K562 (cell line): ENCODE data around the gene GRIK1. TPM values are rescaled to one million over a fixed set of nuclear protein-coding genes. Genes with fewer than 3 reads are reported as not detected.
A peak's percentile ranks its signal among the peaks of the same experiment; 100 is the strongest.

Experiments
- ATAC-seq: fragments of 200-7000 bp; cut with Tn5 transposase; 3 replicates; pipeline ENCODE4 v1.9.1; 2020; ENCODE audit warnings: moderate library complexity
- BruUV-seq: library from RNA; stranded (reverse); fragments of 400-500 nt; replicated peaks from 2 replicates; lab custom pipeline; 2021; lab: Mats Ljungman, UMichigan
- CTCF ChIA-PET: fragments of 300-600 bp; formaldehyde crosslinking; extraction: SDS; loops from one replicate; lab custom pipeline; 2021; ENCODE audit warnings: low intra/inter-chr PET ratio; lab: Yijun Ruan, JAX
- POLR2A ChIA-PET: fragments of 300-600, 350-650 bp; sonication (Branson Sonifier 250); formaldehyde crosslinking; extraction: SDS; loops from one replicate; lab custom pipeline; 2021; ENCODE audit warnings: antibody characterized with exemption, inconsistent platforms; lab: Yijun Ruan, JAX
- DNase-seq, 4 experiments: peaks; one replicate each; pipeline versions ENCODE4 v3.0.0 to v3.0.0-alpha.2; 2011 to 2018; ENCODE audit warnings: low spot score in 3 of 4, mixed read lengths in 3 of 4; ENCODE audit errors: extremely low read depth in 1 of 4
- FAIRE-seq: peaks from 2 replicates; lab custom pipeline; 2011; peaks lifted over from hg19 to GRCh38; lab: Jason Lieb, UNC
- H2AFZ ChIP-seq: 2 replicates; pipeline ENCODE4 v1.6.0; 2011; ENCODE audit warnings: low read depth, low read length, control low read depth, inconsistent platforms
- H3K27ac ChIP-seq: fragments of 200-600 bp; 3 replicates; pipeline ENCODE4 v1.8.0; 2011; ENCODE audit warnings: low read depth, mild to moderate bottlenecking, control low read depth, inconsistent platforms, low read length, moderate library complexity, mixed read lengths; ENCODE audit errors: extremely low read depth
- H3K27me3 ChIP-seq, 2 experiments: fragments of 300-600 bp in 1 of 2; 2 replicates in 1 of 2; 3 replicates in 1 of 2; pipeline versions ENCODE4 v1.6.0 to v1.8.0; 2011; ENCODE audit warnings: inconsistent platforms in 2 of 2, low read length in 2 of 2, mild to moderate bottlenecking in 1 of 2, mixed read lengths in 1 of 2, moderate library complexity in 1 of 2; ENCODE audit not compliant: control insufficient read depth in 2 of 2, insufficient read depth in 2 of 2
- H3K36me3 ChIP-seq: fragments of 300-600 bp; 3 replicates; pipeline ENCODE4 v1.8.0; 2011; ENCODE audit warnings: mild to moderate bottlenecking, low read length, inconsistent platforms; ENCODE audit not compliant: control insufficient read depth, insufficient read depth
- H3K4me1 ChIP-seq, 2 experiments: fragments of 200-600 bp in 1 of 2; replicated peaks in 1 of 2; 2 replicates in 1 of 2; 3 replicates in 1 of 2; pipeline versions ENCODE4 v1.5.1 to v1.8.0; 2011; ENCODE audit warnings: inconsistent platforms in 2 of 2, low read length in 2 of 2, mild to moderate bottlenecking in 1 of 2, mixed read lengths in 1 of 2, moderate library complexity in 1 of 2; ENCODE audit not compliant: control insufficient read depth in 2 of 2, insufficient read depth in 2 of 2
- H3K4me2 ChIP-seq: 2 replicates; pipeline ENCODE4 v1.6.1; 2011; ENCODE audit warnings: low read length, control low read depth, inconsistent platforms, mixed read lengths; ENCODE audit not compliant: insufficient read depth
- H3K4me3 ChIP-seq: fragments of 200-600 bp; sonication (generic), shearing (Covaris generic); 2 replicates; pipeline ENCODE4 v1.5.1; 2016; ENCODE audit warnings: control low read depth, inconsistent platforms
- H3K79me2 ChIP-seq: fragments of 200-600 bp; 3 replicates; pipeline ENCODE4 v1.8.0; 2011; ENCODE audit warnings: low read length, inconsistent platforms; ENCODE audit not compliant: control insufficient read depth, insufficient read depth
- H3K9ac ChIP-seq, 2 experiments: 2 replicates each; pipeline versions ENCODE4 v1.6.0 to v1.6.1; 2011; ENCODE audit warnings: low read depth in 2 of 2, low read length in 2 of 2, control low read depth in 1 of 2, inconsistent platforms in 1 of 2, mild to moderate bottlenecking in 1 of 2, mixed read lengths in 1 of 2; ENCODE audit not compliant: insufficient read depth in 1 of 2
- H3K9me1 ChIP-seq: one replicate; pipeline ENCODE4 v1.6.0; 2011; ENCODE audit warnings: inconsistent platforms, mild to moderate bottlenecking, low read length, moderate library complexity; ENCODE audit not compliant: control insufficient read depth, insufficient read depth
- H3K9me3 ChIP-seq: replicated peaks from 2 replicates; pipeline ENCODE4 v1.5.1; 2011; ENCODE audit warnings: low read depth, low read length, inconsistent platforms; ENCODE audit not compliant: control insufficient read depth, insufficient read depth
- H4K20me1 ChIP-seq: replicated peaks from 2 replicates; pipeline ENCODE4 v1.6.1; 2011; ENCODE audit warnings: low read length, inconsistent platforms, mixed read lengths; ENCODE audit not compliant: control insufficient read depth, insufficient read depth
- CBFA2T3 ChIP-seq: fragments of 450-650 bp; IDR thresholded peaks from 2 replicates; pipeline ENCODE4 v1.6.1; 2017
- CCNT2 ChIP-seq: IDR thresholded peaks from 2 replicates; pipeline ENCODE4 v1.6.1; 2011; ENCODE audit warnings: borderline replicate concordance, low read depth, mild to moderate bottlenecking, moderate library complexity, mixed read lengths, low read length; ENCODE audit not compliant: insufficient read length; ENCODE audit errors: extremely low read depth
- CEBPB ChIP-seq: fragments of 450-650 bp; IDR thresholded peaks from 2 replicates; pipeline ENCODE4 v1.6.1; 2016; ENCODE audit warnings: missing genetic modification characterization, missing compliant biosample characterization
- CEBPG ChIP-seq, 3 experiments: fragments of 200-800 bp in 1 of 3; sonication (Bioruptor generic) in 1 of 3; sonication (generic) in 1 of 3; formaldehyde crosslinking in 1 of 3; IDR thresholded peaks in 2 of 3; conservative IDR thresholded peaks in 1 of 3; 2 replicates each; pipeline versions ENCODE4 v1.6.1 to v1.8.0; 2016 to 2022; ENCODE audit warnings: missing compliant biosample characterization in 2 of 3, missing genetic modification characterization in 2 of 3, mild to moderate bottlenecking in 1 of 3, missing genetic modification reagents in 1 of 3
- ETV6 ChIP-seq, 3 experiments: fragments of 150-350 bp in 1 of 3; sonication (generic) in 1 of 3; formaldehyde crosslinking in 1 of 3; IDR thresholded peaks; 2 replicates each; pipeline versions ENCODE4 v1.6.1 to v1.8.0; 2014 to 2022; ENCODE audit warnings: borderline replicate concordance in 2 of 3, low read depth in 2 of 3, antibody characterized with exemption in 1 of 3, low read length in 1 of 3, mild to moderate bottlenecking in 1 of 3, missing genetic modification reagents in 1 of 3
- GTF2A2 ChIP-seq: IDR thresholded peaks from 2 replicates; pipeline ENCODE4 v1.6.1; 2016; ENCODE audit warnings: mild to moderate bottlenecking, missing genetic modification characterization, missing compliant biosample characterization
- MAFK ChIP-seq: IDR thresholded peaks from 2 replicates; pipeline ENCODE4 v1.6.1; 2011; ENCODE audit warnings: low read length, improper control_type of control experiment
- NFE2L1 ChIP-seq: fragments of 450-650 bp; IDR thresholded peaks from 2 replicates; pipeline ENCODE4 v1.6.1; 2016; ENCODE audit warnings: missing genetic modification characterization, low read depth, mild to moderate bottlenecking, missing compliant biosample characterization, moderate library complexity, borderline replicate concordance
- POLR3G ChIP-seq: IDR thresholded peaks from 2 replicates; pipeline ENCODE4 v1.6.1; 2011; ENCODE audit not compliant: insufficient read length, insufficient replicate concordance; ENCODE audit errors: extremely low read depth
- PTRF ChIP-seq: fragments of 450-650 bp; IDR thresholded peaks from 2 replicates; pipeline ENCODE4 v1.6.1; 2016; ENCODE audit warnings: mild to moderate bottlenecking, missing genetic modification characterization, missing compliant biosample characterization
- SRSF9 ChIP-seq: fragments of 200-400 bp; formaldehyde crosslinking; IDR thresholded peaks from 2 replicates; pipeline ENCODE4 v1.6.1; 2017; ENCODE audit warnings: low read depth, low read length, borderline replicate concordance
- TAL1 ChIP-seq: fragments of 450-650 bp; IDR thresholded peaks from 2 replicates; pipeline ENCODE4 v1.6.1; 2016; ENCODE audit warnings: mild to moderate bottlenecking
- TFAP4 ChIP-seq: sonication (generic); formaldehyde crosslinking; IDR thresholded peaks from 2 replicates; pipeline ENCODE4 v1.8.0; 2022; ENCODE audit warnings: missing genetic modification reagents, mild to moderate bottlenecking, moderate library complexity, borderline replicate concordance
- U2AF1 ChIP-seq: fragments of 200-400 bp; formaldehyde crosslinking; optimal IDR thresholded peaks from 2 replicates; pipeline ENCODE3; 2017; ENCODE audit warnings: mild to moderate bottlenecking, low read depth, low read length, moderate library complexity
- USF2 ChIP-seq: sonication (generic); formaldehyde crosslinking; IDR thresholded peaks from 2 replicates; pipeline ENCODE4 v1.5.0; 2020; ENCODE audit warnings: missing genetic modification reagents
- ZBTB5 ChIP-seq: fragments of 450-650 bp; IDR thresholded peaks from 2 replicates; pipeline ENCODE4 v1.6.1; 2017; ENCODE audit warnings: antibody characterized with exemption
- ZFX ChIP-seq: sonication (generic); formaldehyde crosslinking; IDR thresholded peaks from 2 replicates; pipeline ENCODE4 v1.8.0; 2022; ENCODE audit warnings: mild to moderate bottlenecking, missing genetic modification reagents, moderate library complexity
- ZNF57 ChIP-seq: fragments of 450-650 bp; formaldehyde crosslinking; IDR thresholded peaks from 2 replicates; pipeline ENCODE4 v1.4.0; 2020; ENCODE audit warnings: mild to moderate bottlenecking, moderate library complexity
- ZNF830 ChIP-seq: fragments of 250-450 bp; sonication (Bioruptor Pico); IDR thresholded peaks from 2 replicates; pipeline ENCODE4 v1.5.0; 2021; ENCODE audit warnings: mild to moderate bottlenecking
- in situ Hi-C: fragments of 300-500 bp; cut with MboI; formaldehyde crosslinking; loops from 4 replicates; pipeline ENCODE4 v1.15.0; 2018; ENCODE audit warnings: inconsistent platforms, mixed read lengths
- intact Hi-C: fragments of 100-400 bp; cut with micrococcal nuclease; formaldehyde crosslinking; loops from 2 replicates; pipeline ENCODE4 v1.14.2; 2022
- polyA plus RNA-seq, 8 experiments: library from polyadenylated mRNA; depleted of rRNA in 4 of 8; stranded (reverse) in 5 of 8; unstranded in 3 of 8; fragments of >200 nt; fragmentation: Nextera tagmentation in 2 of 8; fragmentation: Illumina TruSeq in 1 of 8; extraction: Ambion mirVana in 2 of 8; extraction: Trizol in 1 of 8; gene quantifications; 2 replicates each; pipeline versions ENCODE4 v1.2.1 to v1.2.3, GENCODE V29; 2011 to 2014; ENCODE audit warnings: inconsistent platforms in 1 of 8, missing spikeins in 1 of 8
- total RNA-seq, 7 experiments: library from RNA; depleted of rRNA in 6 of 7; stranded (reverse); fragments of >200 nt in 6 of 7; fragmentation: Illumina TruSeq in 2 of 7; extraction: Trizol in 2 of 7; gene quantifications; 2 replicates each; pipeline versions ENCODE4 v1.2.1 to v1.2.3, GENCODE V29; 2011 to 2021; ENCODE audit warnings: low replicate concordance in 1 of 7

The GRIK1 gene
- total and polyA plus RNA-seq, 9 of the 15 experiments (the other 6 are each of a cell fraction or from before 2014, with no cell fraction given) = 0.17 to 2.8 (median 0.53) TPM

- FAIRE-seq (no peak), ATAC-seq (no peak), DNase-seq (no peak)
- no peak overlapping the region for H3K4me2 ChIP-seq
- H3K9me1 ChIP-seq = no peaks in the 10 kb centered on the region
- H3K9me3 ChIP-seq = no peaks in the 10 kb centered on the region
- no peaks in the 10 kb centered on the region for H3K79me2 ChIP-seq
- in situ Hi-C loops (no loop called here), intact Hi-C loops (no loop called here)
- ChIA-PET POLR2A (interaction anchor here (0.7 to 1.2 kb wide), 4 partner anchors 8 to 49 kb away, joined by 3 to 5 read pairs (median 3); no protein-coding TSS in a partner anchor), CTCF (no interaction called here)
- H3K27ac ChIP-seq = no peak overlapping the region
- no peaks in the 10 kb centered on the region for H4K20me1 ChIP-seq
- no peaks in the 10 kb centered on the region for H3K4me1 ChIP-seq
- no peaks in the 10 kb centered on the region for H3K36me3 ChIP-seq
- H3K27me3 ChIP-seq = no peaks in the 10 kb centered on the region
- no peak overlapping the region for H3K9ac ChIP-seq
- no TSS peak for BruUV-seq
- no peak overlapping the region for H3K4me3 ChIP-seq
- H2AFZ ChIP-seq = no peak overlapping the region
- TF ChIP-seq TAL1 (0 out of 2 replicates have a peak, but pooled peaks have one; percentile 7), CCNT2 (no peak), USF2 (CRISPR knock-in tag) (no peak), SRSF9 (no peak), TFAP4 (no peak), PTRF (tag) (no peak), GTF2A2 (tag) (no peak), ZNF57 (no peak), CEBPB (tag) (peak; percentile 60), ZFX (CRISPR knock-in tag) (no peak), CBFA2T3 (peak; percentile 46), ETV6 (IDR thresholded peaks at IDR 0.05; ENCODE audit: borderline replicate concordance in 1 of 2, low read depth in 2 of 2, low read length in 1 of 2) (no peak), ETV6 (CRISPR knock-in tag; IDR thresholded peaks at IDR 0.05; ENCODE audit: borderline replicate concordance) (no peak), MAFK (no peak), CEBPG (CRISPR knock-in tag; IDR thresholded peaks at IDR 0.05) (no peak), CEBPG (tag; conservative IDR thresholded peaks at IDR 0.05 in 1 of 2, IDR thresholded peaks at IDR 0.05 in 1 of 2) (peak in 1 of 2 experiments; percentile 50; a peak in 2 of 4 replicates), ZBTB5 (no peak), NFE2L1 (tag) (no peak), ZNF830 (CRISPR knock-in tag) (no peak), U2AF1 (no peak), POLR3G (no peak)
These were observed 52.3 kb downstream of the GRIK1 start for GRCh38 chr21:29887313-29888009.
